ENCODE measurements around the gene C5orf15.
"Not testable (repeated sequence)": the region's sequence is repeated elsewhere in the genome, so short reads cannot be mapped to it uniquely, and the experiment has no call there.

The C5orf15 gene

DNA sequence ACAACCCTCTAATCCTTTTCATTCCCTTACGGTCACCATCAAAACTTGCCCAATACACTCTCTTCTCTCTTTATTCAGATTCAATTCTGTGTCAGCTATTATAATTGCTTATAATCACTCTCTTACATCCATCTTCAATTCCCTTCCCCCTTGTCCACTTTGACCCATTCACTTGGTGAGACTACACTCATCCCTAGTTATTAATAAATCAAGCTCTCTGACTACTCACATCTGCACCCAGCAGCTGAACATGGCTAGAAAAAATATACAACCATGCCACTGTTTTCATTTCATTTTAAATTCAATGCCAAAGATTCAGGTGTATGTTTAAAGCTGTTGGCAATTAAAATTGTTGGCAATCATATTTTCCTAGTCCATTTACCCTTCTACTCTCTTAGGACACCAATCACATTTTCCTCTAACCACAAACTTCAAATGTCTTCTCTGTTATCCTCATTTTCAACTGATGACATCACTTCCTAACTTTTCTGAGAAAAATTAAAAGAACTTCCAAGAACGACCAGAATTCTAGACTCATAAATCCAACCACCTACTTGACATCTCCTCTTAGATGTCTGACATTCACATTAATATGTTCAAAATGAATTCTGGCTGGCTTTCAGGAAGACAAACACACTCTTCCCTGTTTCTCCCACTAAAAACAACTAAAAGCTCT, 5.5 kb downstream of the C5orf15 start:
- DNase-seq: peak; percentile 83

- peak; percentile 44 for DNase-seq
Observed at GRCh38 chr5:133962131-133962530, 6.3 kb downstream of the C5orf15 start.

GRCh38 chr5:133959643-133960042, 8.8 kb downstream of the C5orf15 start:
- DNase-seq: no peak

DNA sequence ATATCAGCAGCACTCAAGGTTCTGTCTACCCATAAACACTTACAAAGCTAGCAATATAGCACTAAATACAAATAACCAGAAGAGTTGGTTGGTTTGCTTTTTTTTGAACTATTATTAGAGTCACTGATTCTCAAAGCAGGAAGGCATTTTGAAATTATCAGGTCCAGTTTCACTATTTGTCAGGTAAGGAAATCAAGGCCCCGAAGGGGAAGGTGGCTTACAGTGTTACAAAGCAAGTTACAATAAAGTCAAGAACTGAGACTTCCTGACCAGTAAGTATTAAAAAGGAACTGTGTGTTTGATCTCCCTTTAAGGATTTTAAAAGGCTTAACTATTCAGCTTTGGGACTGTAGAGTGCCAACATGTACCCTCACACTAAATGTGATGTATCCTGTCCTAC, 10.8 kb downstream of the C5orf15 start:
- no peak for DNase-seq

DNA sequence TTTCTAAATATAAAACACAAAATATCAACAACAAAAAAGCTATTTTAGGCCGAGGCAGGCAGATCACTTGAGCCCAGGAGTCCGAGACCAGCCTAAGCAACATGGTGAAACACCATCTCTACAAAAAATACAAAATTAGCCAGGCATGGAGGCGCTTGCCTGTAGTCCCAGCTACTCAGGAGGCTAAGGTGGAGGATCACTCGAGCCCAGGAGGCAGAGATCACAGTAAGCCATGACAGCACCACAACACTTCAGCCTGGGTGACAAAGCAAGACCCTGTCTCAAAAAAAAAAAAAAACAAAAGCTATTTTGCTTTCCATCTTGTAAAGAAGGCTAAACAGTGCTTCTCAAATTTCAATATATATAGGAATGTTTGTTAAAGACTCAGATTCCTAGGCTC, 11.3 kb downstream of the C5orf15 start:
- DNase-seq: no peak

GRCh38 chr5:133956196-133956595, 12.2 kb downstream of the C5orf15 start:
- DNase-seq: not testable (repeated sequence)

DNA sequence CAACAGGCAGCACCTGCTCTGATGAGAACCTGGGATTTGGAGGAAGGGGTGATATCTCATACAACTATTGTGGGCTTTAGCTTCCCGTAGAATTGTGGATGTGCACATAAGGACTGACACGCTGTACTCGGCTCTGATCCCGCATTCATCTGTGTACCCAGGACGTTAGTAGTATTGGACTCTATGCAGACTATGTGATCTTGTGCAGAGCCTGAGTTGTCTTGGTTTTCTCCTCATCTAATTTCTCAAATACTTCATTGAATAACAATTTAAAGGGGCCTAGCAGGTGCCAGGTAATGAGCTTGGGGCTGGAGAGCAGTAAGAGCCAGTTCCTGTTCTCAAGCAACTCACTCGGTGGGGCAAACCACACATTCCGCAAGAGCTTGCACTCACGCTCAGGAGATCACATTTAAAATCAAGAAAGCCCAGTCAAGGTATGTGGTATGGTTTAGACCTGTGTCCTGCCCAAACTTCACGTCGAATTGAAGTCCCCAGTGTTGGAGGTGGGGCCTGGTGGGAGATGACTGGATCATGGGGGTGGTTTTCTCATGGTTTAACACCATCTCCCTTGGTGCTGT, 14.8 kb downstream of the C5orf15 start:
- no peak for DNase-seq

GRCh38 chr5:133952729-133953567, 15.5 kb downstream of the C5orf15 start:
- peak; percentile 84 for DNase-seq

GRCh38 chr5:133950821-133951612, 17.4 kb downstream of the C5orf15 start:
- DNase-seq: no peak

- no peak for DNase-seq
Observed at GRCh38 chr5:133948721-133949120, 19.7 kb downstream of the C5orf15 start.

DNA sequence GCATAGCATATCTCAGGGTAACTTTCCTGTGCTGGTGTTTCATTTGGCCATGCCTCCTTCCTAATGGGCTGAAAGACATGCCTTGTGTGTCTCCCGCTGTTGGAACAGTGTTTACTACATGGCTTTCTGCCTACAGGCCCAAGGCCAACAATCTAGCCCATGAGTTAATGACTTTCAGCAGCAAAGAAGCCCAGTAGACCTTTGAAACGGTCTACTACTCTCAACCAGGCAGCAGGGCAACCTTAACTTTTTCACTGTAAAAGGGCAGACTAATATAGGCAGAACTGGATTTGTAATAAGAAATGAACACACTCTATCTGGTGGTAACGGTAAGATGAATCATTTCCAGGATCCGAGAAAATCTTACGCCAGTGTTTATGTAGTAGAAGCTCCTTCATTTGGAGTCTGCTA, 21.0 kb downstream of the C5orf15 start:
- DNase-seq: no peak

DNA sequence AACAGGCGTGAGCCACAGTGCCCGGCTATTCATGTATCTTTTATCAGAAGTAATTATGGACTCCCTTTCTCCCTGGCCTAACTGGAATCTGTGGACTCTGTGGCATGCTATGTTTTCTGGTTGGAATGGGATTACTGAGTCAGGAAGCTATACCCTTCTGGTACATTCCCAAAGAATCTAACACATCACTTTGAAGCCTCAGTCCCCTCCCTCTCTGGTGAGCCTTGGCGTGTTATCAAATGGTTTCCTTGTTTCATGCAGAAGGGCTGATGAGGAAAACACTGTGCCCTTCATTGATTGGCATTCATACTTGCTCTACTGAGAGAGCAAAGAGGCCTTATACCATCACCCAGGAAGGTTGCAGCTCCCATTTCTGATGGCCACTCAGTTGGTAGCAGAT, 22.9 kb downstream of the C5orf15 start:
- DNase-seq: peak; percentile 50

GRCh38 chr5:133944263-133945185, 23.9 kb downstream of the C5orf15 start:
- peak; percentile 48 for DNase-seq

GRCh38 chr5:133943475-133943817, 25.0 kb downstream of the C5orf15 start:
- no peak for DNase-seq

DNA sequence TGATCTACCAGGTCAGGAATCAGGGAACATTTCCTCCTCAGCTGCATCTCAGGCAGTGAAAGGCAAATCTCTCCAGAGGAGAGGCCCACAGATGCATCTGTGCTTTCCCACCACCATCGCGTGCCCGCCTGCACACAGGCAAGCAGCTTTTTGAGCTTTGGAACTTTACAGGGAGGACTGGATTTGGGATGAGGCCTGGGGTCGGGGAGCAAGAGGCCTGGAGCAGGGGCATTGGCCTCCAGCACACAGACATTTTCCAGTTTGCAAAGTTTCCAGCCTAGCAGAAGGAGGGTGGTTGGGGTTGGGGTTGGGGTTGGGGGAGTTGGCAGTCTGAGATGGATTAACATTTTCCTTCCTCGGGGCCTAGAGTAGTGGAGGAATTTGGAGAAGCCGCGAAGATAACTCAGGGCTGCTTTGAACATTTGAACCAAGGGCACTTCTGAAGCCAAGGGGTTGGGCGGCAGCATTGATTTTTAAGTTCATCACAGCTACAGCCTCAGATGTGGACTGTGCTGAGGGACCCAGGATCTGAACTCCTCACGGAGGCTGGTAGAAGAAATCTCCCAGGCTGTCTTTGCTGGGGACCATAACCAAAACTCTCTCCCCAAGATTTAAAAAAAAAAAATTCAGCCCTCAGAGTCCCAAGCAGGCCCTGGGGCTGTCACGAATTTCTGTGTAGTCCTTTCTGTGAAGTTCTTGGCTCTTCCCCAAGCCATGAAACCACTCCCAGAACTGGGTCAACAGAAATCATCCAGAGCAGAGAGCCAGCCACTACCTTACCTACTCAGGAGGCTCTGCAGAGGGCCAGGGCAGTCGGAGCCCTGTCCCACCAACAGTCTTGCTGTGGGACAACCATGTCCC, 25.6 kb downstream of the C5orf15 start:
- DNase-seq: no peak

- DNase-seq: no peak
Observed at GRCh38 chr5:133941456-133942196, 26.8 kb downstream of the C5orf15 start.

GRCh38 chr5:133939668-133940067, 28.8 kb downstream of the C5orf15 start:
- no peak for DNase-seq

- no peak for DNase-seq
Observed at GRCh38 chr5:133938929-133939328, 29.5 kb downstream of the C5orf15 start.

DNA sequence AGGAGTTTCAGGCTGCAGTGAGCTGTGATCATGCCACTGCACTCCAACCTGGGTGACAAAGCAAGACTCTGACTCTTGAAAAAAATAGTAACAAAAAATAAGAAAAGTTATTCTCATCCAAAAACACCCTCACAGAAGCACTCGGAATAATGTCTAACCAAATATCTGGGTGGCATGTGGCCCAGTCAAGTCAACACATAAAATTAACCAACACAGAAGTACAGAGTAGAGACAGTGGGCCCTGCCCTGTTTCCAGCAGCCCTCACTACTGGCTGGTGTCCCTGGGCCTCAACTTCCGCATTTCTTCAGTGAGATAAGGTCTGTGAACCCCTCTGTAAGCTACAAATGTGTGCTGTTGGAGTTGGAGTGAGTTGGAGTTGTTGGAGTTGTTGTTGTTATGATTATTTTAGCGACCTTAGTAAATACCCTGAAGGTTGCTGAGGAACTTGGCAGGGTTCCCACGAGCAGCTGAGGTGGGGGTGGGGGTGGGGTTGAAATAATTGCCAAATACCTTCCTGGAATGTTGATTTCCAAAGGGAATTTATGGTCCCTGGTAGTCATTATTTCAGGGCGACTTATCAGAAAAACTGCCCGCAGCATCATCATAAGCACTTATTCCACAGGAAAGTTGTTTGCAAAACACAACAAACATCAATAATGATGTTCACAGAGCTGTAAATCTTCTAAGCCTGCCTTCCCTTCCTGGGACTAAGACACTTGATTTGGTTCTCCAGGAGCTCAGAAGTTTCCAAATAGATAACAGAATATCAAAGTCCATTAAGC, 30.2 kb downstream of the C5orf15 start:
- DNase-seq: no peak

Data from fibroblast of skin of back (primary cell).